ENCODE results near the gene DUSP10. TPM values are rescaled to one million over a fixed set of nuclear protein-coding genes. Genes with fewer than 3 reads are reported as not detected.

DUSP10 gene
- total RNA-seq, 1 donor from 2014 or later, result 10.2 TPM

DNA sequence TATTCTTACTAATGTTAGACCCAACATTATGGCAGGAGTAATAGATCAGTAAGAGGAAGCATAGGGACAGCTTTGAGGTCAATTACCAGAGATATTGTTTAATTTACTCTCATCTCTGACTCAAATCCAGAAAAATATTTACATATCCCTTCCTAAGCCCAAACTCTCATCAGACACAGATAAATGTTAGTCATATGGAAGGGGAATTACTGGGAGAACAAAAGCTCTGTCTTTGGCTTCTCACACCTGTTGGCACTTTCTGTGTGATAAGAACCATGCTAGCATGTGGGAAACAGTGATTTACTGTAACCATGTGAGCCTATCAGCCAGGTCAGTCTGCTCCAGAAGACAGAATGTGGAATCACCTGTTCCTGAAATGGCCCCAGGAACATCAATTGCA lies 72.4 kb downstream of the DUSP10 start:
- no peak for DNase-seq (ENCODE audit: low spot score, unreplicated experiment)
- TF ChIP-seq, protein P1, sequence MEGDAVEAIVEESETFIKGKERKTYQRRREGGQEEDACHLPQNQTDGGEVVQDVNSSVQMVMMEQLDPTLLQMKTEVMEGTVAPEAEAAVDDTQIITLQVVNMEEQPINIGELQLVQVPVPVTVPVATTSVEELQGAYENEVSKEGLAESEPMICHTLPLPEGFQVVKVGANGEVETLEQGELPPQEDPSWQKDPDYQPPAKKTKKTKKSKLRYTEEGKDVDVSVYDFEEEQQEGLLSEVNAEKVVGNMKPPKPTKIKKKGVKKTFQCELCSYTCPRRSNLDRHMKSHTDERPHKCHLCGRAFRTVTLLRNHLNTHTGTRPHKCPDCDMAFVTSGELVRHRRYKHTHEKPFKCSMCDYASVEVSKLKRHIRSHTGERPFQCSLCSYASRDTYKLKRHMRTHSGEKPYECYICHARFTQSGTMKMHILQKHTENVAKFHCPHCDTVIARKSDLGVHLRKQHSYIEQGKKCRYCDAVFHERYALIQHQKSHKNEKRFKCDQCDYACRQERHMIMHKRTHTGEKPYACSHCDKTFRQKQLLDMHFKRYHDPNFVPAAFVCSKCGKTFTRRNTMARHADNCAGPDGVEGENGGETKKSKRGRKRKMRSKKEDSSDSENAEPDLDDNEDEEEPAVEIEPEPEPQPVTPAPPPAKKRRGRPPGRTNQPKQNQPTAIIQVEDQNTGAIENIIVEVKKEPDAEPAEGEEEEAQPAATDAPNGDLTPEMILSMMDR (IDR thresholded peaks at IDR 0.05; ENCODE audit: unreplicated experiment), result no peak
- Mint-ChIP-seq H3K4me1 (ENCODE audit: low read depth) (peaks cover 23% of the 10 kb centered on the region), H3K27ac (no peak overlapping the region), H3K9me3 (ENCODE audit: low read depth) (no peaks in the 10 kb centered on the region), H3K27me3 (no peaks in the 10 kb centered on the region), H3K4me3 (ENCODE audit: low read depth) (no peak overlapping the region), H3K36me3 (ENCODE audit: insufficient read depth) (no peaks in the 10 kb centered on the region)

DNA sequence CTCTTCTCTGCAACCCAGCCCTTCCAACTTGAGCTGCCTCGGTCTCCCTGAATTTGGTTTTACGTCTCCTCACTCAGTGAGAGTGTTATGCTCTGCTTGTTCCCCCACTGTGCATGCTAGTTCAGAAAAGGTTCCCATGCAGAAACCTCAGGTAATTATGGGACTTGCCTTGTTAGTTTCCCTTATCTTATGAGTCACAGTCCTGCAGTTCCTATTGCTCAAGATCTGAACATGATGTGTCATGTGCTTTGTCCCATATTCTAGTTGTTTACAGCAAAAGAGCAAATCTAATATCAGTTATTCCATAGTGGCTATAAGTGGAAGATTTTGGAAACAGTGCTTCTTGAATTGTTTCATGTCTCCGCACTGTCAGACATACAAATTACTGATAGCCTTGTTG lies 74.4 kb downstream of the DUSP10 start:
- TF ChIP-seq, protein P1 (IDR thresholded peaks at IDR 0.05; ENCODE audit: unreplicated experiment), result no peak
- Mint-ChIP-seq H3K4me1 (ENCODE audit: low read depth) (peaks cover 34% of the 10 kb centered on the region), H3K4me3 (ENCODE audit: low read depth) (no peak overlapping the region), H3K36me3 (ENCODE audit: insufficient read depth) (peaks cover 1% of the 10 kb centered on the region), H3K9me3 (ENCODE audit: low read depth) (peaks cover 5% of the 10 kb centered on the region), H3K27me3 (no peaks in the 10 kb centered on the region), H3K27ac (peak overlapping the region; percentile 5)
- no peak for DNase-seq (ENCODE audit: low spot score, unreplicated experiment)

DNA sequence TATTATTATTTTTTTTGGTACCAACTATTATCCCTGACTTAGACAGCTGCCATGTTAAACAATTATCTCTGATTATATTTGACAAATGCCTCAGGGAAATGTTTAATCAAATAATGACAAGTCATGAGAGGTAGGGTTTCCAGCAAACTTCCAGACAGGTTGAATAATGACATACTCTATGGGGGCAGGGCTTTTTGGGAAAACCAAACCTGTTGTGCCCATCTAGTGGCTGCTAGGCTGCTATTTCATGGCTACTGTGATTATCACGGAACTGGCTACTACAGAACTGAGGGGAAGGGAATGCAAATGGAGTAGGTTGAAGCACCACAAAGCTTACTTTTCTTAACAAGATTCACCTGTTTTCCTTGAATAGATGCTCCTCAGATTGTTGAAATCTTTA lies 77.6 kb downstream of the DUSP10 start:
- no peak overlapping the region for H3K27ac Mint-ChIP-seq
- H3K9me3 Mint-ChIP-seq (ENCODE audit: low read depth), result peaks cover 11% of the 10 kb centered on the region
- no peaks in the 10 kb centered on the region for H3K27me3 Mint-ChIP-seq
- DNase-seq (ENCODE audit: low spot score, unreplicated experiment), result no peak
- H3K36me3 Mint-ChIP-seq (ENCODE audit: insufficient read depth), result peaks cover 1% of the 10 kb centered on the region
- TF ChIP-seq, protein P1 (IDR thresholded peaks at IDR 0.05; ENCODE audit: unreplicated experiment), result no peak
- no peak overlapping the region for H3K4me3 Mint-ChIP-seq (ENCODE audit: low read depth)
- peaks cover 28% of the 10 kb centered on the region for H3K4me1 Mint-ChIP-seq (ENCODE audit: low read depth)

DNA sequence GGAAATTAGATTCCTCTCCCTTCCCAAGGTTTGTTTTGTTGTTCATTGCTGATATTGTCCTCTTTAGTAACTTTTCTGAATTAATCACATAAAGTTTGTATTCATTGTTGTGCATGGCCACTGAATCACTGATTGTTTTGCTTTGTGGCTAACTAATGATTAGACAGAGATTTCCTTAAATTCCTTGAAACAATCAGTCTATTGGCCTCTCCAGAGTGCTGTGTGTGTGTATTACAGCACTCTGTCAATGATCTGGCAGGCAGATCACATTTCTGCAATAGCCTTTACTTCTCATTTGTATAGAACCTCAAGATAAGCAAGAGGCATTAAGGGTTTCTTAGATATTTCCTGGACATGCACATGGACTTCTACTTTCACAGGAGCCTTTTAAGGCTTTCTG lies 78.6 kb downstream of the DUSP10 start:
- H3K27me3 Mint-ChIP-seq, result no peaks in the 10 kb centered on the region
- no peak overlapping the region for H3K27ac Mint-ChIP-seq
- DNase-seq (ENCODE audit: low spot score, unreplicated experiment), result no peak
- no peak overlapping the region for H3K4me3 Mint-ChIP-seq (ENCODE audit: low read depth)
- TF ChIP-seq, protein P1 (IDR thresholded peaks at IDR 0.05; ENCODE audit: unreplicated experiment), result no peak
- peaks cover 28% of the 10 kb centered on the region for H3K4me1 Mint-ChIP-seq (ENCODE audit: low read depth)
- H3K9me3 Mint-ChIP-seq (ENCODE audit: low read depth), result peaks cover 11% of the 10 kb centered on the region
- H3K36me3 Mint-ChIP-seq (ENCODE audit: insufficient read depth), result peaks cover 1% of the 10 kb centered on the region

DNA sequence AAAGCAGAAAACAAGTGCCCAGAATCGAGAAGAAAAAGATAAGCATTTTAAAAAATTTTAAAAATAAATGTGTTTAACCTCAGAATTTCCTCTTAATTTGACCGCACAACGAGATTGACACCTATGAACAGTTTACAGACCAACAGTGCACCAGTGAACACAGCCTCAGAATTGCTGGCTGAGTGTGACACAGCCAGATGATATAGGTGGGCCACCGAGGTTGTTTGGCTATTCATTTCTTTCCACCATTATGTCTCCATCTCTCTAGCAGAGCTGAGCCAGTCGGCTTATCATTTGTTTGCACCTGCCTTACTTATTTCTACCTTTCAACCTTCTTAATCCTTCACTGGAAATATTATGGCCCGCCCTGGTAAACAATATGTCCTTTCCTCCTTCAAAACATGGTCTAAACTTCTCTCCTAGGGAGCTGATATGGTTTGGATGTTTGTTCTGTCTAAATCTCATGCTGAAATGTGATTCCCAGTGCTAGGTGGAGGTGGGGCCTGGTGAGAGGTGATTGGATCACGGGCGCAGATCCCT lies 86.1 kb downstream of the DUSP10 start:
- Mint-ChIP-seq H3K4me1 (ENCODE audit: low read depth) (peaks cover 2% of the 10 kb centered on the region), H3K36me3 (ENCODE audit: insufficient read depth) (no peaks in the 10 kb centered on the region), H3K9me3 (ENCODE audit: low read depth) (no peaks in the 10 kb centered on the region), H3K27ac (no peak overlapping the region), H3K4me3 (ENCODE audit: low read depth) (no peak overlapping the region), H3K27me3 (no peaks in the 10 kb centered on the region)
- TF ChIP-seq, protein P1 (IDR thresholded peaks at IDR 0.05; ENCODE audit: unreplicated experiment), result no peak
- DNase-seq (ENCODE audit: low spot score, unreplicated experiment), result no peak

All from progenitor cell of endocrine pancreas (in vitro differentiated cells).